PC-3 (cell line): Measurements from ENCODE around the gene SMC2.

ENCODE experiments used
- EZH2 ChIP-seq: fragments of 300-600 bp; sonication (generic); IDR thresholded peaks from one replicate; pipeline ENCODE4 v1.6.1; 2017; ENCODE audit warnings: antibody characterized with exemption, mild to moderate bottlenecking, low read length; ENCODE audit not compliant: unreplicated experiment
- EZH2phosphoT487 ChIP-seq: fragments of 300-600 bp; sonication (generic); IDR thresholded peaks from 2 replicates; pipeline ENCODE4 v1.6.1; 2018; ENCODE audit warnings: mild to moderate bottlenecking, antibody characterized with exemption, low read length, borderline replicate concordance
- TF ChIP-seq, protein P1 (sequence below): fragments of 300-600 bp; sonication (generic); conservative IDR thresholded peaks from 2 replicates; pipeline ENCODE4 v1.5.1; 2017; ENCODE audit warnings: antibody characterized with exemption, low read depth, mild to moderate bottlenecking, low read length

DNA sequence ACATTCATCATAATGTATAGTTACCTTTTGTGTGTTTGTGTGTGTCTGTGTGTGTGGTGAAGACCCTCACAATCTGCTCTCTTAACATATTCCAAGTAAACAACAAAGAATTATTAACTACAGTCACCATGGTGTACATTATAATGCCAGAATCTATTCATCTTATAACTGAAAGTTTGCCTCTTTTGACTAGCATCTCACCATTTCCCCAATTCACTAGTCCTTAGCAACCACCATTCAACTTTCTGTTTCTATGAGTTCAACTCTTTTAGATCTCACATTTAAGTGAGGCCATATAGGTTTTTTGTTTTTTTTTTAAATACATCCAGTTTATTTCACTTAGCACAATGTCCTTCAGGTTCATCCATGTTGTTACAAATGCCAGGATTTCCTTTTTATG lies 83.6 kb downstream of the SMC2 start:
- TF ChIP-seq, protein P1, sequence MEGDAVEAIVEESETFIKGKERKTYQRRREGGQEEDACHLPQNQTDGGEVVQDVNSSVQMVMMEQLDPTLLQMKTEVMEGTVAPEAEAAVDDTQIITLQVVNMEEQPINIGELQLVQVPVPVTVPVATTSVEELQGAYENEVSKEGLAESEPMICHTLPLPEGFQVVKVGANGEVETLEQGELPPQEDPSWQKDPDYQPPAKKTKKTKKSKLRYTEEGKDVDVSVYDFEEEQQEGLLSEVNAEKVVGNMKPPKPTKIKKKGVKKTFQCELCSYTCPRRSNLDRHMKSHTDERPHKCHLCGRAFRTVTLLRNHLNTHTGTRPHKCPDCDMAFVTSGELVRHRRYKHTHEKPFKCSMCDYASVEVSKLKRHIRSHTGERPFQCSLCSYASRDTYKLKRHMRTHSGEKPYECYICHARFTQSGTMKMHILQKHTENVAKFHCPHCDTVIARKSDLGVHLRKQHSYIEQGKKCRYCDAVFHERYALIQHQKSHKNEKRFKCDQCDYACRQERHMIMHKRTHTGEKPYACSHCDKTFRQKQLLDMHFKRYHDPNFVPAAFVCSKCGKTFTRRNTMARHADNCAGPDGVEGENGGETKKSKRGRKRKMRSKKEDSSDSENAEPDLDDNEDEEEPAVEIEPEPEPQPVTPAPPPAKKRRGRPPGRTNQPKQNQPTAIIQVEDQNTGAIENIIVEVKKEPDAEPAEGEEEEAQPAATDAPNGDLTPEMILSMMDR, result no peak
- TF ChIP-seq EZH2, result no peak
- TF ChIP-seq EZH2phosphoT487, result no peak
